GM12878 (cell line): Measurements from ENCODE around the gene SP110. TPM values are rescaled to one million over a fixed set of nuclear protein-coding genes. Genes with fewer than 3 reads are reported as not detected.

ENCODE experiments used
- ASH2L ChIP-seq: fragments of 300-600, 200-600 bp; sonication (generic); IDR thresholded peaks from 2 replicates; pipeline ENCODE4 v1.6.1; 2017; ENCODE audit warnings: low read depth, mild to moderate bottlenecking, borderline replicate concordance
- BMI1 ChIP-seq: fragments of 450-650 bp; IDR thresholded peaks from 2 replicates; pipeline ENCODE4 v1.6.1; 2016; ENCODE audit warnings: mild to moderate bottlenecking, moderate library complexity, borderline replicate concordance
- CBX5 ChIP-seq: sonication (generic); IDR thresholded peaks from 2 replicates; pipeline ENCODE4 v1.6.1; 2016; ENCODE audit warnings: low read depth, moderate library complexity, mild to moderate bottlenecking, inconsistent platforms
- CHD1 ChIP-seq: IDR thresholded peaks from 2 replicates; pipeline ENCODE4 v1.6.1; 2012; ENCODE audit warnings: low read depth, low read length, improper control_type of control experiment
- CUX1 ChIP-seq: IDR thresholded peaks from 2 replicates; pipeline ENCODE4 v1.6.1; 2012; ENCODE audit warnings: improper control_type of control experiment, low read depth, low read length; ENCODE audit not compliant: insufficient replicate concordance
- FOXK2 ChIP-seq: fragments of 450-650 bp; IDR thresholded peaks from 2 replicates; pipeline ENCODE4 v1.6.1; 2017; ENCODE audit warnings: mild to moderate bottlenecking, moderate library complexity
- GATAD2B ChIP-seq: fragments of 450-650 bp; conservative IDR thresholded peaks from 2 replicates; pipeline ENCODE4 v1.6.1; 2017; ENCODE audit warnings: low read depth, mild to moderate bottlenecking, moderate library complexity
- HCFC1 ChIP-seq: fragments of 150-350 bp; IDR thresholded peaks from 2 replicates; pipeline ENCODE4 v1.6.1; 2014; ENCODE audit warnings: low read length
- IRF3 ChIP-seq: fragments of 450-650 bp; IDR thresholded peaks from 2 replicates; pipeline ENCODE4 v1.6.1; 2014; ENCODE audit warnings: mild to moderate bottlenecking
- MAX ChIP-seq: IDR thresholded peaks from 2 replicates; pipeline ENCODE4 v1.6.1; 2012; ENCODE audit warnings: low read depth, low read length, improper control_type of control experiment
- MEF2A ChIP-seq: IDR thresholded peaks from 2 replicates; pipeline ENCODE4 v1.6.1; 2011; ENCODE audit warnings: low read depth, mild to moderate bottlenecking, low read length, moderate library complexity; ENCODE audit not compliant: insufficient read depth
- MTA2 ChIP-seq: fragments of 450-650 bp; IDR thresholded peaks from 2 replicates; pipeline ENCODE4 v1.6.1; 2016; ENCODE audit warnings: low read depth, mild to moderate bottlenecking, moderate library complexity
- NRF1 ChIP-seq: conservative IDR thresholded peaks from 2 replicates; pipeline ENCODE4 v1.6.1; 2011; ENCODE audit warnings: mild to moderate bottlenecking, low read depth, low read length, improper control_type of control experiment
- RELA ChIP-seq: fragments of 450-650 bp; IDR thresholded peaks from 2 replicates; pipeline ENCODE4 v1.8.0; 2014; ENCODE audit warnings: borderline replicate concordance; ENCODE audit not compliant: partially characterized antibody
- SKIL ChIP-seq: fragments of 450-650 bp; IDR thresholded peaks from 2 replicates; pipeline ENCODE4 v1.6.1; 2017; ENCODE audit warnings: mild to moderate bottlenecking, low read depth, inconsistent platforms; ENCODE audit not compliant: poor library complexity, severe bottlenecking
- SUPT20H ChIP-seq: IDR thresholded peaks from 2 replicates; pipeline ENCODE4 v1.6.1; 2011; ENCODE audit warnings: low read depth, mild to moderate bottlenecking, low read length, moderate library complexity, borderline replicate concordance; ENCODE audit not compliant: control insufficient read depth
- YBX1 ChIP-seq: fragments of 450-650 bp; IDR thresholded peaks from 2 replicates; pipeline ENCODE4 v1.6.1; 2016; ENCODE audit warnings: antibody characterized with exemption
- ZBTB40 ChIP-seq: fragments of 450-650 bp; IDR thresholded peaks from 2 replicates; pipeline ENCODE4 v1.6.1; 2016; ENCODE audit warnings: mild to moderate bottlenecking, moderate library complexity, borderline replicate concordance
- polyA plus RNA-seq, 11 experiments: library from polyadenylated mRNA; depleted of rRNA in 4 of 11; unstranded in 6 of 11; stranded (reverse) in 5 of 11; fragments of >200 nt; fragmentation: Nextera tagmentation in 4 of 11; fragmentation: Illumina TruSeq in 1 of 11; extraction: Ambion mirVana in 4 of 11; extraction: Trizol in 1 of 11; gene quantifications; 1 replicate in 1 of 11; 2 replicates in 10 of 11; pipeline versions ENCODE4 v1.2.1 to v1.2.3, GENCODE V29; 2011 to 2016; ENCODE audit warnings: inconsistent platforms in 2 of 11, missing spikeins in 2 of 11, low read depth in 1 of 11
- total RNA-seq, 4 experiments: library from RNA; depleted of rRNA in 3 of 4; stranded (reverse); fragments of >200 nt in 3 of 4; fragmentation: Illumina TruSeq in 1 of 4; extraction: Trizol in 1 of 4; gene quantifications; 2 replicates each; pipeline versions ENCODE4 v1.2.1 to v1.2.3, GENCODE V29; 2013 to 2021

SP110 gene
- total and polyA plus RNA-seq, 10 of the 15 experiments (the other 5 are each of a cell fraction or from before 2014, with no cell fraction given): 81.2 to 149 (median 100) TPM

GRCh38 chr2:230225486-230225885 is 5.7 kb upstream of the SP110 start, which contains the start of gene SP140 (continued):
- TF ChIP-seq IRF3 (no peak), NRF1 (no peak), RELA (no peak), GATAD2B (no peak; the same call in 1 of the 2 replicates), HCFC1 (no peak; the same call in 1 of the 2 replicates), MTA2 (peak; percentile 19; the same call in 1 of the 2 replicates), MEF2A (no peak), CBX5 (no peak), YBX1 (no peak), SUPT20H (no peak), MAX (peak; percentile 45; the same call in 1 of the 2 replicates), SKIL (no peak), ZBTB40 (no peak), BMI1 (no peak), FOXK2 (no peak), CUX1 (no peak), CHD1 (no peak), ASH2L (no peak)
